Osteoblast (primary cell): ENCODE results near the gene SND1. TPM values are rescaled to one million over a fixed set of nuclear protein-coding genes. Genes with fewer than 3 reads are reported as not detected.

Experiments
- DNase-seq: peaks from one replicate; pipeline ENCODE4 v3.0.0; 2011; ENCODE audit warnings: low spot score, mixed read lengths; ENCODE audit not compliant: insufficient read length; ENCODE audit errors: missing footprints
- H2AFZ ChIP-seq: 2 replicates; pipeline ENCODE4 v1.6.0; 2011; ENCODE audit warnings: mild to moderate bottlenecking, low read length
- H3K27ac ChIP-seq: 2 replicates; pipeline ENCODE4 v1.5.1; 2011; ENCODE audit warnings: mild to moderate bottlenecking, low read depth, low read length, moderate library complexity
- H3K27me3 ChIP-seq: 2 replicates; pipeline ENCODE4 v1.6.0; 2012; ENCODE audit warnings: mild to moderate bottlenecking, control low read depth, inconsistent platforms, low read length, moderate library complexity; ENCODE audit not compliant: insufficient read depth
- H3K36me3 ChIP-seq: 2 replicates; pipeline ENCODE4 v1.5.1; 2011; ENCODE audit warnings: mild to moderate bottlenecking, low read length, control low read depth, moderate library complexity; ENCODE audit not compliant: insufficient read depth
- H3K4me1 ChIP-seq: 2 replicates; pipeline ENCODE4 v1.5.1; 2011; ENCODE audit warnings: mild to moderate bottlenecking, low read length, control low read depth, moderate library complexity; ENCODE audit not compliant: insufficient read depth
- H3K4me2 ChIP-seq: 2 replicates; pipeline ENCODE4 v1.6.0; 2011; ENCODE audit warnings: mild to moderate bottlenecking, low read length; ENCODE audit not compliant: insufficient read depth
- H3K4me3 ChIP-seq: fragments of 200-600 bp; sonication (generic); 3 replicates; pipeline ENCODE4 v1.5.1; 2012; ENCODE audit warnings: mild to moderate bottlenecking, low read length, inconsistent platforms; ENCODE audit not compliant: insufficient read depth
- H3K79me2 ChIP-seq: 2 replicates; pipeline ENCODE4 v1.6.0; 2012; ENCODE audit warnings: mild to moderate bottlenecking, low read length, control low read depth, inconsistent platforms; ENCODE audit not compliant: insufficient read depth
- H3K9me3 ChIP-seq: 2 replicates; pipeline ENCODE4 v1.5.1; 2011; ENCODE audit warnings: low read depth, low read length, control low read depth
- H4K20me1 ChIP-seq: 2 replicates; pipeline ENCODE4 v1.6.0; 2012; ENCODE audit warnings: mild to moderate bottlenecking, low read length, control low read depth; ENCODE audit not compliant: insufficient read depth
- CTCF ChIP-seq: IDR thresholded peaks from 2 replicates; pipeline ENCODE4 v1.5.1; 2011; ENCODE audit warnings: mild to moderate bottlenecking, low read depth, low read length, moderate library complexity; ENCODE audit errors: extremely low read depth
- total RNA-seq: library from RNA; depleted of rRNA; stranded (reverse); fragments of >200 nt; gene quantifications from 2 replicates; pipeline ENCODE4 v1.2.3, GENCODE V29; 2012

Gene SND1
- total RNA-seq, 1 donor, result 257 TPM

- Histone ChIP-seq H3K9me3 (no peaks in the 10 kb centered on the region), H3K4me2 (peak overlapping the region; percentile 54), H4K20me1 (no peaks in the 10 kb centered on the region), H2AFZ (no peak overlapping the region), H3K4me3 (no peak overlapping the region), H3K79me2 (no peaks in the 10 kb centered on the region), H3K36me3 (no peaks in the 10 kb centered on the region), H3K27ac (peak overlapping the region; percentile 60), H3K4me1 (peaks cover 20% of the 10 kb centered on the region), H3K27me3 (no peaks in the 10 kb centered on the region)
- TF ChIP-seq CTCF, result no peak
- no peak for DNase-seq
These were observed 19.6 kb upstream of the SND1 start for GRCh38 chr7:127632276-127632910.

GRCh38 chr7:127635659-127636285, 16.2 kb upstream of the SND1 start:
- no peaks in the 10 kb centered on the region for H3K9me3 ChIP-seq
- H3K79me2 ChIP-seq, result no peaks in the 10 kb centered on the region
- H3K27me3 ChIP-seq, result no peaks in the 10 kb centered on the region
- H3K27ac ChIP-seq, result no peak overlapping the region
- no peak overlapping the region for H2AFZ ChIP-seq
- H4K20me1 ChIP-seq, result no peaks in the 10 kb centered on the region
- no peak overlapping the region for H3K4me2 ChIP-seq
- no peak overlapping the region for H3K4me3 ChIP-seq
- TF ChIP-seq CTCF, result no peak
- DNase-seq, result no peak
- H3K4me1 ChIP-seq, result peaks cover 20% of the 10 kb centered on the region
- H3K36me3 ChIP-seq, result no peaks in the 10 kb centered on the region

GRCh38 chr7:127638197-127638596, 13.8 kb upstream of the SND1 start:
- Histone ChIP-seq H2AFZ (no peak overlapping the region), H3K4me1 (peaks cover 18% of the 10 kb centered on the region), H3K27ac (no peak overlapping the region), H3K9me3 (no peaks in the 10 kb centered on the region), H4K20me1 (no peaks in the 10 kb centered on the region), H3K4me3 (no peak overlapping the region), H3K79me2 (no peaks in the 10 kb centered on the region), H3K36me3 (no peaks in the 10 kb centered on the region), H3K4me2 (no peak overlapping the region), H3K27me3 (no peaks in the 10 kb centered on the region)
- no peak for TF ChIP-seq CTCF
- no peak for DNase-seq

- TF ChIP-seq CTCF, result no peak
These were observed 7.5 kb upstream of the SND1 start for GRCh38 chr7:127644484-127644883.

More at GRCh38 chr7:127644484-127644883, 7.5 kb upstream of the SND1 start:
- H3K79me2 ChIP-seq, result no peaks in the 10 kb centered on the region
- H3K27ac ChIP-seq, result no peak overlapping the region
- H2AFZ ChIP-seq, result peak overlapping the region; percentile 60
- no peak overlapping the region for H3K4me3 ChIP-seq
- no peaks in the 10 kb centered on the region for H3K36me3 ChIP-seq
- H3K4me2 ChIP-seq, result no peak overlapping the region
- H3K27me3 ChIP-seq, result no peaks in the 10 kb centered on the region
- no peaks in the 10 kb centered on the region for H3K9me3 ChIP-seq
- DNase-seq, result no peak
- peaks cover 6% of the 10 kb centered on the region for H3K4me1 ChIP-seq
- H4K20me1 ChIP-seq, result no peaks in the 10 kb centered on the region
